SU-DHL-6 (cell line): ENCODE measurements around the gene COL24A1.

Experiments
- H2AFZ ChIP-seq: fragments of 200-600 bp; sonication (generic); 2 replicates; pipeline ENCODE4 v1.6.1; 2014; ENCODE audit warnings: low read depth, mild to moderate bottlenecking, moderate library complexity, mixed read lengths, antibody characterized with exemption, low read length; ENCODE audit not compliant: severe bottlenecking
- H3F3A ChIP-seq: fragments of 200-600 bp; shearing (Covaris generic); 2 replicates; pipeline ENCODE4 v1.6.0; 2016; ENCODE audit warnings: antibody characterized with exemption, mild to moderate bottlenecking; ENCODE audit not compliant: insufficient read depth
- H3K27ac ChIP-seq: fragments of 200-600 bp; sonication (generic); 2 replicates; pipeline ENCODE4 v1.5.1; 2016; ENCODE audit warnings: low read depth, mild to moderate bottlenecking, low read length, moderate library complexity, mixed read lengths
- H3K27me3 ChIP-seq: fragments of 200-600 bp; sonication (generic), shearing (Covaris generic); 2 replicates; pipeline ENCODE4 v1.6.0; 2014; ENCODE audit warnings: mild to moderate bottlenecking, low read length
- H3K36me3 ChIP-seq: fragments of 200-600 bp; sonication (generic); 2 replicates; pipeline ENCODE4 v1.6.1; 2014; ENCODE audit warnings: mild to moderate bottlenecking, low read length, mixed read lengths
- H3K4me2 ChIP-seq: fragments of 300-600, 200-600 bp; shearing (Covaris generic), sonication (generic); 2 replicates; pipeline ENCODE4 v1.6.0; 2014; ENCODE audit warnings: low read length, low read depth, mild to moderate bottlenecking; ENCODE audit not compliant: poor library complexity, severe bottlenecking
- H3K4me3 ChIP-seq: fragments of 200-600 bp; sonication (generic); 2 replicates; pipeline ENCODE4 v1.5.1; 2014; ENCODE audit warnings: antibody characterized with exemption, low read length, mild to moderate bottlenecking, mixed read lengths; ENCODE audit not compliant: insufficient read depth, poor library complexity, severe bottlenecking
- H3K79me2 ChIP-seq: fragments of 200-600 bp; sonication (generic); 2 replicates; pipeline ENCODE4 v1.6.1; 2014; ENCODE audit warnings: mild to moderate bottlenecking, low read length, moderate library complexity; ENCODE audit not compliant: insufficient read depth
- H3K9ac ChIP-seq: fragments of 200-600 bp; sonication (generic); 2 replicates; pipeline ENCODE4 v1.7.0; 2014; ENCODE audit warnings: mild to moderate bottlenecking, low read length
- H3K9me2 ChIP-seq: fragments of 200-600 bp; sonication (generic); replicated peaks from 2 replicates; pipeline ENCODE4 v1.6.1; 2014; ENCODE audit warnings: low read length; ENCODE audit not compliant: insufficient read depth
- H3K9me3 ChIP-seq: fragments of 200-600 bp; sonication (generic); 2 replicates; pipeline ENCODE4 v1.6.1; 2014; ENCODE audit warnings: low read length, mixed read lengths; ENCODE audit not compliant: insufficient read depth
- H4K20me1 ChIP-seq: fragments of 200-600 bp; sonication (generic); 2 replicates; pipeline ENCODE4 v1.6.1; 2014; ENCODE audit warnings: low read depth, mild to moderate bottlenecking, antibody characterized with exemption, low read length, moderate library complexity, mixed read lengths
- EZH2phosphoT487 ChIP-seq: fragments of 200-600 bp; sonication (generic), shearing (Covaris generic); conservative IDR thresholded peaks from 2 replicates; pipeline ENCODE4 v1.6.1; 2018; ENCODE audit warnings: mild to moderate bottlenecking, antibody characterized with exemption, low read length, moderate library complexity, mixed read lengths
- TF ChIP-seq, protein P1 (sequence below): fragments of 200-600 bp; sonication (generic); IDR thresholded peaks from one replicate; pipeline ENCODE4 v1.5.1; 2017; ENCODE audit warnings: antibody characterized with exemption, mild to moderate bottlenecking, low read length, moderate library complexity; ENCODE audit not compliant: insufficient read depth, poor library complexity, severe bottlenecking

Gene COL24A1

DNA sequence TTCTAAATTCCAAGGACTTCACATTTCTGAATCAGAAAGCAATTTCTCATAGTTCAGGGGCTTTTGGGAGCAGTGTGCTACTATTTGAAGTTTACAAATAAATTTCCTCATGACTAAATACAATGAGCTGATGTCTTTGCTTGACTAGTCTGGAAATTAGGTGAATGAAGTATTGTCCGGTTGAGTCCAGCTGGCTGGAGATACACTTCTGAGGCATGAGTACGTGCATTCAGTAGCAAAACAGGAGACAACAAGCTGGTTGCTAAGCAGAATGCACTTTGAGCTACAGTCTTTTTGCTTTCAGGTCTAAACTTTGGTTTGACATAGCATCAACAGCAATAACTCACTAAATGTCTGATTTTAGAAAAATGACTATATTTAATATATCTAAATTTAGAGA lies 475.5 kb downstream of the COL24A1 start:
- Histone ChIP-seq H3K79me2 (peaks cover 35% of the 10 kb centered on the region), H3K4me3 (no peak overlapping the region), H3K9me3 (no peaks in the 10 kb centered on the region), H3K4me2 (no peak overlapping the region), H3K27ac (no peak overlapping the region), H3K9ac (no peak overlapping the region), H2AFZ (no peak overlapping the region), H3K9me2 (no peaks in the 10 kb centered on the region), H3F3A (peaks cover 3% of the 10 kb centered on the region), H3K27me3 (no peaks in the 10 kb centered on the region), H3K36me3 (peaks cover 40% of the 10 kb centered on the region), H4K20me1 (no peaks in the 10 kb centered on the region)
- no peak for TF ChIP-seq EZH2phosphoT487
- TF ChIP-seq, protein P1, sequence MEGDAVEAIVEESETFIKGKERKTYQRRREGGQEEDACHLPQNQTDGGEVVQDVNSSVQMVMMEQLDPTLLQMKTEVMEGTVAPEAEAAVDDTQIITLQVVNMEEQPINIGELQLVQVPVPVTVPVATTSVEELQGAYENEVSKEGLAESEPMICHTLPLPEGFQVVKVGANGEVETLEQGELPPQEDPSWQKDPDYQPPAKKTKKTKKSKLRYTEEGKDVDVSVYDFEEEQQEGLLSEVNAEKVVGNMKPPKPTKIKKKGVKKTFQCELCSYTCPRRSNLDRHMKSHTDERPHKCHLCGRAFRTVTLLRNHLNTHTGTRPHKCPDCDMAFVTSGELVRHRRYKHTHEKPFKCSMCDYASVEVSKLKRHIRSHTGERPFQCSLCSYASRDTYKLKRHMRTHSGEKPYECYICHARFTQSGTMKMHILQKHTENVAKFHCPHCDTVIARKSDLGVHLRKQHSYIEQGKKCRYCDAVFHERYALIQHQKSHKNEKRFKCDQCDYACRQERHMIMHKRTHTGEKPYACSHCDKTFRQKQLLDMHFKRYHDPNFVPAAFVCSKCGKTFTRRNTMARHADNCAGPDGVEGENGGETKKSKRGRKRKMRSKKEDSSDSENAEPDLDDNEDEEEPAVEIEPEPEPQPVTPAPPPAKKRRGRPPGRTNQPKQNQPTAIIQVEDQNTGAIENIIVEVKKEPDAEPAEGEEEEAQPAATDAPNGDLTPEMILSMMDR = no peak
